PC-3 (cell line): Measurements from ENCODE around the gene ATP10A. TPM values are rescaled to one million over a fixed set of nuclear protein-coding genes. Genes with fewer than 3 reads are reported as not detected.

Experiments used
- ATAC-seq: fragments of 200-7000 bp; cut with Tn5 transposase; 2 replicates; pipeline ENCODE4 v1.9.1; 2020; ENCODE audit warnings: mild to moderate bottlenecking, moderate library complexity
- BruUV-seq: library from RNA; stranded (reverse); fragments of 400-500 nt; replicated peaks from 2 replicates; lab custom pipeline; 2021; lab: Mats Ljungman, UMichigan
- CTCF ChIA-PET: fragments of 300-600 bp; sonication (Branson Sonifier 250); formaldehyde crosslinking; loops from one replicate; lab custom pipeline; 2022; ENCODE audit warnings: antibody characterized with exemption; lab: Charles Lee
- POLR2A ChIA-PET: fragments of 300-600 bp; sonication (Branson Sonifier 250); formaldehyde crosslinking; loops from one replicate; lab custom pipeline; 2022; ENCODE audit warnings: antibody characterized with exemption; ENCODE audit not compliant: unreplicated experiment; lab: Charles Lee
- DNase-seq: peaks from one replicate; pipeline ENCODE4 v3.0.0-alpha.2; 2015
- H2AFZ ChIP-seq: fragments of 300-600 bp; sonication (generic); 2 replicates; pipeline ENCODE4 v1.6.0; 2016; ENCODE audit warnings: antibody characterized with exemption, low read length
- H3F3A ChIP-seq: fragments of 300-600 bp; sonication (generic); one replicate; pipeline ENCODE4 v1.6.0; 2017; ENCODE audit warnings: antibody characterized with exemption, low read length, control low read depth, mild to moderate bottlenecking; ENCODE audit not compliant: unreplicated experiment
- H3K27ac ChIP-seq: fragments of 300-600 bp; sonication (generic); 2 replicates; pipeline ENCODE4 v1.5.1; 2016; ENCODE audit warnings: mild to moderate bottlenecking, low read length
- H3K27me3 ChIP-seq: fragments of 300-600 bp; sonication (generic); 2 replicates; pipeline ENCODE4 v1.6.1; 2016; ENCODE audit warnings: low read length, mixed read lengths
- H3K36me3 ChIP-seq: fragments of 300-600 bp; sonication (generic); 2 replicates; pipeline ENCODE4 v1.6.1; 2016; ENCODE audit warnings: low read depth, mixed run types, low read length, mixed read lengths
- H3K4me1 ChIP-seq: fragments of 300-600 bp; sonication (generic); 2 replicates; pipeline ENCODE4 v1.5.1; 2016; ENCODE audit warnings: low read length; ENCODE audit not compliant: insufficient read depth
- H3K4me2 ChIP-seq: fragments of 300-600 bp; sonication (generic); 2 replicates; pipeline ENCODE4 v1.6.0; 2016; ENCODE audit warnings: low read length
- H3K4me3 ChIP-seq: fragments of 300-600 bp; sonication (generic); 2 replicates; pipeline ENCODE4 v1.5.1; 2016; ENCODE audit warnings: mild to moderate bottlenecking, low read length, mixed read lengths
- H3K79me2 ChIP-seq: fragments of 300-600 bp; sonication (generic); 2 replicates; pipeline ENCODE4 v1.6.1; 2017; ENCODE audit warnings: low read length, mixed read lengths
- H3K9ac ChIP-seq: fragments of 300-600 bp; sonication (generic); 2 replicates; pipeline ENCODE4 v1.6.0; 2016; ENCODE audit warnings: mild to moderate bottlenecking, low read length
- H3K9me2 ChIP-seq: fragments of 300-600 bp; sonication (generic); replicated peaks from 2 replicates; pipeline ENCODE4 v1.6.1; 2016; ENCODE audit warnings: mixed run types, low read length, mixed read lengths
- H3K9me3 ChIP-seq: fragments of 300-600 bp; sonication (generic); 2 replicates; pipeline ENCODE4 v1.6.1; 2016; ENCODE audit warnings: low read length, mixed read lengths
- H4K20me1 ChIP-seq: fragments of 300-600 bp; sonication (generic); 2 replicates; pipeline ENCODE4 v1.6.1; 2016; ENCODE audit warnings: low read length, mixed read lengths
- CTCF ChIP-seq: fragments of 300-600 bp; sonication (generic); conservative IDR thresholded peaks from 2 replicates; pipeline ENCODE4 v1.5.1; 2017; ENCODE audit warnings: antibody characterized with exemption, low read depth, mild to moderate bottlenecking, low read length
- EZH2 ChIP-seq: fragments of 300-600 bp; sonication (generic); IDR thresholded peaks from one replicate; pipeline ENCODE4 v1.6.1; 2017; ENCODE audit warnings: antibody characterized with exemption, mild to moderate bottlenecking, low read length; ENCODE audit not compliant: unreplicated experiment
- EZH2phosphoT487 ChIP-seq: fragments of 300-600 bp; sonication (generic); IDR thresholded peaks from 2 replicates; pipeline ENCODE4 v1.6.1; 2018; ENCODE audit warnings: mild to moderate bottlenecking, antibody characterized with exemption, low read length, borderline replicate concordance
- intact Hi-C: fragments of 100-400 bp; cut with micrococcal nuclease; formaldehyde crosslinking; loops from 2 replicates; pipeline ENCODE4 v1.9.0; 2023
- total RNA-seq: library from RNA; depleted of rRNA; stranded (reverse); fragments of >200 nt; gene quantifications from 2 replicates; pipeline ENCODE4 v1.2.3, GENCODE V29; 2014

Gene ATP10A
- total RNA-seq, 1 experiment from 2014 or later, result 2.6 TPM

DNA sequence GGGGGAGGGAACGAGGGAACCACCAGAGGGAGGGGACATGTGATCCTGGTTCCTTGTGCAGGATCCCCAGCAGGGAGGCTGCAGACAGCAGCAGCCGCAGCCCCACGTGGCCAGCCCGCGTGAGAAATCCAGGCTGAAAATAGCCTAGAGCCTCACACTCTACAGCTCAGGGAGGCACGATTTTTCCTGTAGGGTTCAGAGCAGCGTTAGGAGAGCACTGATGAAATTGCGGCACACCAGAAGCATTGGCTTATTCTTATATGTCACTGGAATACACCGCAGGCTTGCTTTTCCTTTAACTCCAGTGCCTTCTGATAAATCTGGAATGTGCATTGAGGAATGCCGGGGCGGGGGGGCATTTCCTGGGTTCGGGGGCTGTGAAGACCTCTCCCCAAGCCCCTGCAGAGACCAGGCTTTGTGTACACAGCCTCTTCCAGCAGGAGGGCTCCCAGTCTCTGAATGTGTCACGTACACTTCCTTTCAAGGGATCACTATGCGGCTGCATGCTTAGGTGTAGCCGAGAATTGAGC, 193.0 kb downstream of the ATP10A start:
- DNase-seq (no peak), ATAC-seq (no peak)
- Histone ChIP-seq H2AFZ (0 out of 2 replicates have a peak overlapping the region, but pooled peaks have one; percentile 13), H3K4me3 (no peak overlapping the region), H3K36me3 (no peaks in the 10 kb centered on the region), H3K27ac (no peak overlapping the region), H3K4me1 (no peaks in the 10 kb centered on the region), H3F3A (no peaks in the 10 kb centered on the region), H3K27me3 (peaks cover 33% of the 10 kb centered on the region), H4K20me1 (no peaks in the 10 kb centered on the region), H3K4me2 (peak overlapping the region; percentile 41), H3K9me2 (no peaks in the 10 kb centered on the region), H3K79me2 (no peaks in the 10 kb centered on the region), H3K9me3 (no peaks in the 10 kb centered on the region), H3K9ac (no peak overlapping the region)
- no peak for TF ChIP-seq CTCF
- TF ChIP-seq EZH2, result no peak
- TF ChIP-seq EZH2phosphoT487, result no peak
- CTCF ChIA-PET, result no interaction called here
- no TSS peak for BruUV-seq
- intact Hi-C loops, result no loop called here
- POLR2A ChIA-PET, result no interaction called here

- H3K27me3 ChIP-seq, result peaks cover 33% of the 10 kb centered on the region
- no peak overlapping the region for H2AFZ ChIP-seq
- DNase-seq (peak; percentile 5), ATAC-seq (no peak)
- H3K4me2 ChIP-seq, result no peak overlapping the region
- TF ChIP-seq EZH2 (no peak), CTCF (no peak), EZH2phosphoT487 (no peak)
- no peak overlapping the region for H3K4me3 ChIP-seq
- H3K4me1 ChIP-seq, result no peaks in the 10 kb centered on the region
- H3K27ac ChIP-seq, result no peak overlapping the region
- POLR2A ChIA-PET, result no interaction called here
- BruUV-seq, result no TSS peak
- intact Hi-C loops, result no loop called here
- no peaks in the 10 kb centered on the region for H4K20me1 ChIP-seq
- H3K9me3 ChIP-seq, result no peaks in the 10 kb centered on the region
- no peaks in the 10 kb centered on the region for H3K9me2 ChIP-seq
- CTCF ChIA-PET, result no interaction called here
- H3K79me2 ChIP-seq, result no peaks in the 10 kb centered on the region
- no peaks in the 10 kb centered on the region for H3F3A ChIP-seq
- H3K9ac ChIP-seq, result no peak overlapping the region
- no peaks in the 10 kb centered on the region for H3K36me3 ChIP-seq
These were observed 194.2 kb downstream of the ATP10A start for GRCh38 chr15:25668901-25669300.

DNA sequence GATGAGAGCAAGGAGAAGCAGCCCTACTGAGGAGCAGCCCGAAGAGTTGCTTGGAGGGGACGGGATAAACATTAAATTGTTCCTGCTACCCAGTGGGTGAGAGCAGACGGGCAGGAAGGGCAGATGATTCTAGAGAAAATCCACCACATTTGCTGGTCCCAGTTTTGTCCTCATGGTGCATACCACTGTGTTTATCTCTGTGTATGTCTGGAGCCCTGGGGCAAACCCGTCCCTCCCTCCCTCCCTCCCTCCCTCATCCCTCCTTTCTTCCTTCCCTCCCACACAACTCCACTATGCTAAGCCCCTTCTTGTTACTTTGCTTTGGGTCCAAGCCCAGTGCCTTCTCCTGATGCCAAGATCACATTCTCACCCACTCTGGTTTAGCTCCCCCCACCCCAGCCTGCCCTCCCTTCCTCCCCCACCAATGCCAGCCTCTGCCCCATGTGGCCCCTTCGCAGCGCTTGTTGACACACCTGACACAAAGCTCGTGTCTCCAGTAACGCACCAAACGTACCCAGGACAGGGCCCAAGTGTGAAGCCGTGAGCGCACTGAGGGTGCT, 194.8 kb downstream of the ATP10A start:
- no TSS peak for BruUV-seq
- ATAC-seq, result no peak
- intact Hi-C loops, result no loop called here
- no peak overlapping the region for H2AFZ ChIP-seq
- H3K9me2 ChIP-seq, result no peaks in the 10 kb centered on the region
- ChIA-PET POLR2A (no interaction called here), CTCF (no interaction called here)
- H3F3A ChIP-seq, result no peaks in the 10 kb centered on the region
- no peaks in the 10 kb centered on the region for H4K20me1 ChIP-seq
- H3K4me1 ChIP-seq, result no peaks in the 10 kb centered on the region
- no peak overlapping the region for H3K4me3 ChIP-seq
- no peaks in the 10 kb centered on the region for H3K9me3 ChIP-seq
- TF ChIP-seq EZH2phosphoT487 (no peak), EZH2 (no peak), CTCF (no peak)
- no peak overlapping the region for H3K9ac ChIP-seq
- no peak overlapping the region for H3K4me2 ChIP-seq
- no peaks in the 10 kb centered on the region for H3K79me2 ChIP-seq
- DNase-seq, result no peak
- peaks cover 33% of the 10 kb centered on the region for H3K27me3 ChIP-seq
- H3K36me3 ChIP-seq, result no peaks in the 10 kb centered on the region
- no peak overlapping the region for H3K27ac ChIP-seq
